H1 (cell line): ENCODE measurements around the gene LRRFIP1. TPM values are rescaled to one million over a fixed set of nuclear protein-coding genes. Genes with fewer than 3 reads are reported as not detected.

Source experiments
- CTCF ChIA-PET: fragments of 300-600 bp; sonication (Branson Sonifier 250); formaldehyde crosslinking; loops from one replicate; lab custom pipeline; 2021; ENCODE audit not compliant: partially characterized antibody; lab: Charles Lee
- POLR2A ChIA-PET: fragments of 300-600 bp; sonication (Branson Sonifier 250); formaldehyde crosslinking; loops from one replicate; lab custom pipeline; 2021; ENCODE audit warnings: inconsistent platforms; ENCODE audit not compliant: partially characterized antibody; lab: Charles Lee
- DNase-seq, 2 experiments: peaks; one replicate each; pipeline versions ENCODE4 v3.0.0 to v3.0.0-alpha.2; 2010 to 2022; ENCODE audit warnings: low spot score in 2 of 2, low read depth in 1 of 2, mixed read lengths in 1 of 2
- FAIRE-seq: peaks from 2 replicates; lab custom pipeline; 2011; peaks lifted over from hg19 to GRCh38; lab: Jason Lieb, UNC
- H2AFZ ChIP-seq: 2 replicates; pipeline ENCODE4 v1.8.1; 2012; ENCODE audit warnings: low read length, inconsistent platforms
- H2AK5ac ChIP-seq: 2 replicates; pipeline ENCODE4 v1.6.1; 2013; ENCODE audit warnings: low read depth, low read length
- H2BK120ac ChIP-seq: replicated peaks from 2 replicates; pipeline ENCODE3; 2013; ENCODE audit warnings: low read depth, low read length, inconsistent platforms
- H2BK12ac ChIP-seq: 2 replicates; pipeline ENCODE4 v1.6.1; 2013; ENCODE audit warnings: low read depth, low read length
- H2BK15ac ChIP-seq: 2 replicates; pipeline ENCODE4 v1.6.1; 2013; ENCODE audit warnings: low read length
- H2BK20ac ChIP-seq: 2 replicates; pipeline ENCODE4 v1.6.1; 2013; ENCODE audit warnings: low read length
- H2BK5ac ChIP-seq: 2 replicates; pipeline ENCODE4 v1.6.1; 2013; ENCODE audit warnings: low read depth, low read length
- H3K14ac ChIP-seq: 2 replicates; pipeline ENCODE4 v1.6.1; 2013; ENCODE audit warnings: inconsistent platforms; ENCODE audit not compliant: insufficient read length
- H3K18ac ChIP-seq: 2 replicates; pipeline ENCODE4 v1.6.1; 2013; ENCODE audit warnings: low read length; ENCODE audit errors: extremely low read depth
- H3K23ac ChIP-seq: 2 replicates; pipeline ENCODE4 v1.6.1; 2013; ENCODE audit warnings: inconsistent platforms; ENCODE audit not compliant: insufficient read length
- H3K23me2 ChIP-seq: 2 replicates; pipeline ENCODE4 v1.6.1; 2013; ENCODE audit warnings: low read depth, low read length
- H3K27ac ChIP-seq: 2 replicates; pipeline ENCODE4 v1.6.1; 2011; ENCODE audit warnings: low read depth, low read length, inconsistent platforms
- H3K27me3 ChIP-seq, 4 experiments: replicated peaks in 1 of 4; 1 replicate in 1 of 4; 2 replicates in 3 of 4; pipeline versions ENCODE4 v1.6.1 to v1.8.1; 2011 to 2013; ENCODE audit warnings: low read length in 3 of 4, mild to moderate bottlenecking in 3 of 4, inconsistent platforms in 2 of 4, mixed read lengths in 2 of 4, moderate library complexity in 1 of 4; ENCODE audit not compliant: control insufficient read depth in 3 of 4, insufficient read depth in 3 of 4; ENCODE audit errors: extremely low read depth in 1 of 4
- H3K36me3 ChIP-seq, 4 experiments: 2 replicates each; pipeline versions ENCODE4 v1.6.1 to v1.8.1; 2011 to 2013; ENCODE audit warnings: mild to moderate bottlenecking in 4 of 4, low read length in 3 of 4, moderate library complexity in 2 of 4, control low read depth in 1 of 4, inconsistent platforms in 1 of 4; ENCODE audit not compliant: insufficient read depth in 4 of 4, control insufficient read depth in 2 of 4
- H3K4ac ChIP-seq: replicated peaks from 2 replicates; pipeline ENCODE3; 2013; ENCODE audit warnings: low read length, low read depth, mixed read lengths, inconsistent platforms; ENCODE audit not compliant: insufficient read length
- H3K4me1 ChIP-seq, 4 experiments: replicated peaks in 1 of 4; 1 replicate in 1 of 4; 2 replicates in 3 of 4; pipeline versions ENCODE4 v1.6.1 to v1.8.1; 2011 to 2013; ENCODE audit warnings: low read length in 3 of 4, inconsistent platforms in 2 of 4, mixed read lengths in 1 of 4; ENCODE audit not compliant: insufficient read depth in 4 of 4, control insufficient read depth in 3 of 4
- H3K4me2 ChIP-seq, 2 experiments: 2 replicates each; pipeline versions ENCODE4 v1.6.1 to v1.8.1; 2011 to 2013; ENCODE audit warnings: low read depth in 2 of 2, low read length in 2 of 2, control low read depth in 1 of 2, inconsistent platforms in 1 of 2, mild to moderate bottlenecking in 1 of 2; ENCODE audit not compliant: insufficient read depth in 1 of 2
- H3K4me3 ChIP-seq, 4 experiments: fragments of 200-600, 300-600 bp in 1 of 4; sonication (generic), shearing (Covaris generic), sonication (Bioruptor Twin) in 1 of 4; 2 replicates each; pipeline versions ENCODE4 v1.5.1 to v1.8.1; 2011 to 2016; ENCODE audit warnings: low read length in 4 of 4, low read depth in 3 of 4, control low read depth in 2 of 4, inconsistent platforms in 2 of 4, mild to moderate bottlenecking in 2 of 4, mixed read lengths in 1 of 4, moderate library complexity in 1 of 4; ENCODE audit not compliant: insufficient read depth in 2 of 4; ENCODE audit errors: extremely low read depth in 1 of 4
- H3K56ac ChIP-seq: replicated peaks from 2 replicates; pipeline ENCODE3; 2013; ENCODE audit warnings: low read depth, mild to moderate bottlenecking, mixed read lengths, low read length, inconsistent platforms; ENCODE audit not compliant: insufficient read length
- H3K79me1 ChIP-seq: 2 replicates; pipeline ENCODE4 v1.6.1; 2013; ENCODE audit warnings: low read depth, low read length, control low read depth
- H3K79me2 ChIP-seq, 2 experiments: 2 replicates each; pipeline versions ENCODE4 v1.6.1 to v1.8.1; 2012 to 2013; ENCODE audit warnings: low read length in 2 of 2, mild to moderate bottlenecking in 2 of 2, inconsistent platforms in 1 of 2; ENCODE audit not compliant: insufficient read depth in 2 of 2, control insufficient read depth in 1 of 2
- H3K9ac ChIP-seq, 4 experiments: replicated peaks in 1 of 4; 1 replicate in 1 of 4; 2 replicates in 3 of 4; pipeline versions ENCODE4 v1.6.1 to v1.8.1; 2011 to 2013; ENCODE audit warnings: low read depth in 3 of 4, low read length in 3 of 4, control low read depth in 2 of 4, mild to moderate bottlenecking in 2 of 4, moderate library complexity in 2 of 4, inconsistent platforms in 1 of 4; ENCODE audit errors: extremely low read depth in 1 of 4
- H3K9me3 ChIP-seq, 2 experiments: 2 replicates each; pipeline versions ENCODE4 v1.6.1 to v1.8.1; 2012 to 2013; ENCODE audit warnings: mild to moderate bottlenecking in 2 of 2, moderate library complexity in 2 of 2, control low read depth in 1 of 2, inconsistent platforms in 1 of 2, low read depth in 1 of 2, low read length in 1 of 2, mixed read lengths in 1 of 2; ENCODE audit not compliant: insufficient read depth in 2 of 2
- H4K20me1 ChIP-seq, 2 experiments: replicated peaks in 1 of 2; 2 replicates each; pipeline versions ENCODE3 to v1.8.1; 2011 to 2013; ENCODE audit warnings: inconsistent platforms in 2 of 2, low read length in 2 of 2, mild to moderate bottlenecking in 1 of 2; ENCODE audit not compliant: insufficient read depth in 2 of 2, control insufficient read depth in 1 of 2
- H4K5ac ChIP-seq: 2 replicates; pipeline ENCODE4 v1.6.1; 2013; ENCODE audit warnings: low read length, low read depth, mixed read lengths, inconsistent platforms; ENCODE audit not compliant: insufficient read length
- H4K8ac ChIP-seq: 2 replicates; pipeline ENCODE4 v1.8.0; 2013; ENCODE audit warnings: mild to moderate bottlenecking, moderate library complexity, low read length, inconsistent platforms; ENCODE audit not compliant: insufficient read depth; ENCODE audit errors: extremely low read depth
- H4K91ac ChIP-seq: replicated peaks from 2 replicates; pipeline ENCODE3; 2013; ENCODE audit warnings: low read length, mixed read lengths, inconsistent platforms; ENCODE audit not compliant: insufficient read length
- ASH2L ChIP-seq: fragments of 200-600, 300-600 bp; sonication (generic); IDR thresholded peaks from one replicate; pipeline ENCODE4 v1.7.1; 2017; ENCODE audit warnings: low read length
- ATF3 ChIP-seq: IDR thresholded peaks from 2 replicates; pipeline ENCODE4 v1.6.1; 2011; ENCODE audit warnings: low read depth, mild to moderate bottlenecking, low read length; ENCODE audit not compliant: insufficient read depth
- CHD1 ChIP-seq: IDR thresholded peaks from 2 replicates; pipeline ENCODE4 v1.6.1; 2012; ENCODE audit warnings: low read depth, low read length, improper control_type of control experiment
- GTF2F1 ChIP-seq: IDR thresholded peaks from 2 replicates; pipeline ENCODE4 v1.6.1; 2012; ENCODE audit warnings: low read depth, low read length, improper control_type of control experiment, borderline replicate concordance
- KDM5A ChIP-seq: fragments of 200-600 bp; IDR thresholded peaks from 2 replicates; pipeline ENCODE4 v1.7.1; 2012; ENCODE audit warnings: mild to moderate bottlenecking, low read length, inconsistent platforms, mixed read lengths
- MAX ChIP-seq: IDR thresholded peaks from 2 replicates; pipeline ENCODE4 v1.6.1; 2012; ENCODE audit warnings: inconsistent platforms
- NRF1 ChIP-seq: IDR thresholded peaks from 2 replicates; pipeline ENCODE4 v1.6.1; 2011; ENCODE audit warnings: mild to moderate bottlenecking, low read depth, low read length, improper control_type of control experiment
- PHF8 ChIP-seq: fragments of 200-600 bp; sonication (generic); conservative IDR thresholded peaks from 2 replicates; pipeline ENCODE4 v1.7.1; 2012; ENCODE audit warnings: low read depth, mild to moderate bottlenecking, inconsistent platforms, low read length, moderate library complexity
- RBBP5 ChIP-seq: IDR thresholded peaks from 2 replicates; pipeline ENCODE4 v1.7.1; 2012; ENCODE audit warnings: low read depth, mild to moderate bottlenecking, inconsistent platforms, low read length, moderate library complexity, borderline replicate concordance
- RNF2 ChIP-seq: fragments of 200-900, 300-1000 bp; sonication (generic); IDR thresholded peaks from 2 replicates; pipeline ENCODE4 v1.7.1; 2016; ENCODE audit warnings: borderline replicate concordance, low read depth, mild to moderate bottlenecking, antibody characterized with exemption, low read length; ENCODE audit not compliant: poor library complexity, severe bottlenecking; ENCODE audit errors: missing control alignments
- SIX5 ChIP-seq: IDR thresholded peaks from 2 replicates; pipeline ENCODE4 v1.6.1; 2011; ENCODE audit warnings: mild to moderate bottlenecking, low read depth, low read length
- TBP ChIP-seq: IDR thresholded peaks from 2 replicates; pipeline ENCODE4 v1.6.1; 2011; ENCODE audit warnings: low read depth, low read length, improper control_type of control experiment
- ZNF274 ChIP-seq: IDR thresholded peaks from 2 replicates; pipeline ENCODE4 v1.7.0; 2012; ENCODE audit warnings: low read length, borderline replicate concordance; ENCODE audit errors: extremely low read depth
- WGBS, 2 experiments: shearing (Covaris generic) in 1 of 2; methylation state at CpG; one replicate each; pipeline versions ENCODE4 v1.1.6 to v1.1.7; 2013 to 2015; ENCODE audit warnings: low lambda C conversion rate in 2 of 2, mixed read lengths in 2 of 2, inconsistent platforms in 1 of 2, low coverage in 1 of 2, missing lambda C conversion rate in 1 of 2; ENCODE audit not compliant: insufficient replicate concordance in 2 of 2, insufficient coverage in 1 of 2, insufficient read length in 1 of 2; ENCODE audit errors: extremely low coverage in 1 of 2, missing lambda C conversion rate in 1 of 2; 5-methylcytosine and 5-hydroxymethylcytosine counted together
- polyA plus RNA-seq, 7 experiments: library from polyadenylated mRNA; depleted of rRNA in 3 of 7; stranded (reverse) in 5 of 7; unstranded in 2 of 7; fragments of >200 nt in 5 of 7; fragments of 200-250 nt in 2 of 7; gene quantifications; 1 replicate in 5 of 7; 2 replicates in 1 of 7; 4 replicates in 1 of 7; pipeline versions ENCODE4 v1.2.1 to v1.2.3, GENCODE V29; 2011 to 2013; ENCODE audit warnings: missing spikeins in 2 of 7, mixed read lengths in 2 of 7
- total RNA-seq: library from RNA; stranded (reverse); fragmentation: NEBNext Ultra II Directional; extraction: Animal tissue kit (Norgen Biotek cat#: 25700); gene quantifications from 2 replicates; pipeline ENCODE4 v1.2.1, GENCODE V29; 2021

The LRRFIP1 gene
- total and polyA plus RNA-seq, 2 of the 8 experiments (the other 6 are each of a cell fraction or from before 2014, with no cell fraction given) = 12.1 to 75.8 TPM

- Histone ChIP-seq H4K20me1 (peaks cover 0 to 9% of the 10 kb centered on the region in 2 experiments), H3K27ac (no peak overlapping the region)
Measured at GRCh38 chr2:237726401-237726830, 99.0 kb downstream of the LRRFIP1 start.

More at GRCh38 chr2:237726401-237726830, 99.0 kb downstream of the LRRFIP1 start:
- H3K4ac ChIP-seq = no peak overlapping the region
- no peaks in the 10 kb centered on the region for H3K9me3 ChIP-seq
- FAIRE-seq = no peak
- ChIA-PET POLR2A (interaction anchor here (0.6 to 1.1 kb wide), 3 partner anchors 16 to 49 kb away, joined by 3 read pairs; no protein-coding TSS in a partner anchor), CTCF (interaction anchor here (1.1 to 1.8 kb wide), 3 partner anchors 10 to 48 kb away, joined by 4 to 7 read pairs (median 4); no protein-coding TSS in a partner anchor)
- H2BK5ac ChIP-seq = no peak overlapping the region
- no peak overlapping the region for H3K56ac ChIP-seq
- no peak overlapping the region for H3K4me2 ChIP-seq
- no peak overlapping the region for H2BK20ac ChIP-seq
- H3K9ac ChIP-seq = no peak overlapping the region
- H3K4me1 ChIP-seq = peaks cover 0 to 7% (median 4%) of the 10 kb centered on the region in 4 experiments; a peak in 4 of 7 replicates
- no peaks in the 10 kb centered on the region for H3K27me3 ChIP-seq
- H2AFZ ChIP-seq = no peak overlapping the region
- H3K18ac ChIP-seq = no peak overlapping the region
- no peak overlapping the region for H3K4me3 ChIP-seq
- no peaks in the 10 kb centered on the region; a peak in 1 of 8 replicates for H3K36me3 ChIP-seq
- no peak overlapping the region for H4K5ac ChIP-seq
- no peak for DNase-seq
- H2BK12ac ChIP-seq = no peak overlapping the region
- WGBS, 2 experiments = 92% methylated on average over 7 of the region's 7 CpGs; no CpG with 5 or more reads in 1 of the 2 experiments
- no peak overlapping the region for H3K23ac ChIP-seq
- no peak overlapping the region for H4K8ac ChIP-seq
- H2BK15ac ChIP-seq = no peak overlapping the region
- H2AK5ac ChIP-seq = no peak overlapping the region
- peaks cover 10% of the 10 kb centered on the region; the same call in 1 of the 2 replicates for H3K79me1 ChIP-seq
- no peak for TF ChIP-seq RNF2
- no peak for TF ChIP-seq RBBP5
- TF ChIP-seq ASH2L = no peak
- no peak for TF ChIP-seq ATF3
- TF ChIP-seq NRF1 = no peak
- TF ChIP-seq ZNF274 = no peak
- no peak for TF ChIP-seq SIX5
- no peak for TF ChIP-seq GTF2F1
- no peak for TF ChIP-seq KDM5A
- no peak for TF ChIP-seq CHD1
- no peak for TF ChIP-seq PHF8
- no peak for TF ChIP-seq MAX
- TF ChIP-seq TBP = no peak
- no peaks in the 10 kb centered on the region for H3K23me2 ChIP-seq
- no peak overlapping the region for H3K14ac ChIP-seq
- peaks cover 3 to 35% of the 10 kb centered on the region in 2 experiments; a peak in 3 of 4 replicates for H3K79me2 ChIP-seq
- H2BK120ac ChIP-seq = no peak overlapping the region
- no peak overlapping the region for H4K91ac ChIP-seq
